ENCODE measurements around the gene ELOVL5. TPM values are rescaled to one million over a fixed set of nuclear protein-coding genes. Genes with fewer than 3 reads are reported as not detected.
"Not testable (repeated sequence)": the region's sequence is repeated elsewhere in the genome, so short reads cannot be mapped to it uniquely, and the experiment has no call there.

Gene ELOVL5
- 10 to 100 TPM; 76.8 to 79.4 (median 79.4) TPM for polyA plus RNA-seq (ENCODE audit: insufficient read length in 3 of 3)

GRCh38 chr6:53348371-53349208 lies at the start of gene ELOVL5:
ELOVL5 (minus strand) TSS chr6:53348950; CDS start chr6:53295699, 53,251 bp downstream.
- peak; percentile 88 to 97 (median 95) for DNase-seq (ENCODE audit: low read depth in 3 of 3, low spot score in 2 of 3)

- DNase-seq (ENCODE audit: low read depth in 3 of 3, low spot score in 2 of 3) = no peak
These were observed 48.5 kb upstream of the ELOVL5 start for GRCh38 chr6:53397283-53397682.

- DNase-seq (ENCODE audit: low read depth in 3 of 3, low spot score in 2 of 3) = no peak
These were observed 47.2 kb upstream of the ELOVL5 start for GRCh38 chr6:53395986-53396385.

GRCh38 chr6:53394704-53395103 lies 46.0 kb upstream of the ELOVL5 start:
- DNase-seq (ENCODE audit: low read depth in 3 of 3, low spot score in 2 of 3) = no peak

GRCh38 chr6:53391170-53391569 lies 42.4 kb upstream of the ELOVL5 start:
- DNase-seq (ENCODE audit: low read depth in 3 of 3, low spot score in 2 of 3) = no peak

- no peak for DNase-seq (ENCODE audit: low read depth in 3 of 3, low spot score in 2 of 3)
These were observed 41.3 kb upstream of the ELOVL5 start for GRCh38 chr6:53390010-53390409.

GRCh38 chr6:53388615-53389014 lies 39.9 kb upstream of the ELOVL5 start:
- not testable (repeated sequence) for DNase-seq (ENCODE audit: low read depth in 3 of 3, low spot score in 2 of 3)

- no peak for DNase-seq (ENCODE audit: low read depth in 3 of 3, low spot score in 2 of 3)
These were observed 33.7 kb upstream of the ELOVL5 start for GRCh38 chr6:53382421-53382820.

- no peak for DNase-seq (ENCODE audit: low read depth in 3 of 3, low spot score in 2 of 3)
These were observed 29.5 kb upstream of the ELOVL5 start for GRCh38 chr6:53378208-53378607.

GRCh38 chr6:53377793-53378192 lies 29.0 kb upstream of the ELOVL5 start:
- no peak for DNase-seq (ENCODE audit: low read depth in 3 of 3, low spot score in 2 of 3)

- DNase-seq (ENCODE audit: low read depth in 3 of 3, low spot score in 2 of 3) = no peak
These were observed 28.5 kb upstream of the ELOVL5 start for GRCh38 chr6:53377289-53377688.

- DNase-seq (ENCODE audit: low read depth in 3 of 3, low spot score in 2 of 3) = no peak
These were observed 28.0 kb upstream of the ELOVL5 start for GRCh38 chr6:53376661-53377226.

- no peak for DNase-seq (ENCODE audit: low read depth in 3 of 3, low spot score in 2 of 3)
These were observed 27.1 kb upstream of the ELOVL5 start for GRCh38 chr6:53375847-53376246.

GRCh38 chr6:53373638-53374037 lies 24.9 kb upstream of the ELOVL5 start:
- DNase-seq (ENCODE audit: low read depth in 3 of 3, low spot score in 2 of 3) = no peak

- DNase-seq (ENCODE audit: low read depth in 3 of 3, low spot score in 2 of 3) = no peak
These were observed 21.2 kb upstream of the ELOVL5 start for GRCh38 chr6:53369876-53370515.

- DNase-seq (ENCODE audit: low read depth in 3 of 3, low spot score in 2 of 3) = no peak
These were observed 20.3 kb upstream of the ELOVL5 start for GRCh38 chr6:53369051-53369450.

- DNase-seq (ENCODE audit: low read depth in 3 of 3, low spot score in 2 of 3) = no peak
These were observed 17.4 kb upstream of the ELOVL5 start for GRCh38 chr6:53366128-53366641.

- no peak for DNase-seq (ENCODE audit: low read depth in 3 of 3, low spot score in 2 of 3)
These were observed 14.8 kb upstream of the ELOVL5 start for GRCh38 chr6:53363341-53364079.

GRCh38 chr6:53361549-53362031 lies 12.8 kb upstream of the ELOVL5 start:
- DNase-seq (ENCODE audit: low read depth in 3 of 3, low spot score in 2 of 3) = no peak

- peak; percentile 18 to 34 (median 25) for DNase-seq (ENCODE audit: low read depth in 3 of 3, low spot score in 2 of 3)
These were observed 11.6 kb upstream of the ELOVL5 start for GRCh38 chr6:53360093-53360912.
